Kidney epithelial cell (primary cell): ENCODE data around the gene NAA15. TPM values are rescaled to one million over a fixed set of nuclear protein-coding genes. Genes with fewer than 3 reads are reported as not detected.

ENCODE experiments used
- DNase-seq: peaks from one replicate; pipeline ENCODE4 v3.0.0-alpha.2; 2010; ENCODE audit warnings: low read depth
- H3K27me3 ChIP-seq: 2 replicates; pipeline ENCODE4 v1.6.0; 2011; ENCODE audit warnings: low read length; ENCODE audit not compliant: control insufficient read depth, insufficient read depth
- H3K36me3 ChIP-seq: 2 replicates; pipeline ENCODE4 v1.5.1; 2011; ENCODE audit warnings: low read length; ENCODE audit not compliant: control insufficient read depth, insufficient read depth
- H3K4me3 ChIP-seq: 2 replicates; pipeline ENCODE4 v1.5.1; 2011; ENCODE audit warnings: low read depth, mild to moderate bottlenecking, control low read depth, low read length
- CTCF ChIP-seq: IDR thresholded peaks from 2 replicates; pipeline ENCODE4 v1.5.1; 2011; ENCODE audit warnings: mild to moderate bottlenecking, moderate library complexity, low read length, control low read depth, inconsistent platforms; ENCODE audit not compliant: insufficient read depth, poor library complexity, severe bottlenecking
- total RNA-seq: library from RNA; depleted of rRNA; stranded (reverse); fragments of >200 nt; gene quantifications from 2 replicates; pipeline ENCODE4 v1.2.3, GENCODE V29; 2015

NAA15 gene
- total RNA-seq, 1 donor from 2014 or later: 31.0 TPM

GRCh38 chr4:139278485-139278884 is 22.8 kb upstream of the NAA15 start:
- DNase-seq: no peak
- no peaks in the 10 kb centered on the region for H3K36me3 ChIP-seq
- TF ChIP-seq CTCF: no peak
- H3K4me3 ChIP-seq: no peak overlapping the region
- peaks cover 7% of the 10 kb centered on the region for H3K27me3 ChIP-seq

DNA sequence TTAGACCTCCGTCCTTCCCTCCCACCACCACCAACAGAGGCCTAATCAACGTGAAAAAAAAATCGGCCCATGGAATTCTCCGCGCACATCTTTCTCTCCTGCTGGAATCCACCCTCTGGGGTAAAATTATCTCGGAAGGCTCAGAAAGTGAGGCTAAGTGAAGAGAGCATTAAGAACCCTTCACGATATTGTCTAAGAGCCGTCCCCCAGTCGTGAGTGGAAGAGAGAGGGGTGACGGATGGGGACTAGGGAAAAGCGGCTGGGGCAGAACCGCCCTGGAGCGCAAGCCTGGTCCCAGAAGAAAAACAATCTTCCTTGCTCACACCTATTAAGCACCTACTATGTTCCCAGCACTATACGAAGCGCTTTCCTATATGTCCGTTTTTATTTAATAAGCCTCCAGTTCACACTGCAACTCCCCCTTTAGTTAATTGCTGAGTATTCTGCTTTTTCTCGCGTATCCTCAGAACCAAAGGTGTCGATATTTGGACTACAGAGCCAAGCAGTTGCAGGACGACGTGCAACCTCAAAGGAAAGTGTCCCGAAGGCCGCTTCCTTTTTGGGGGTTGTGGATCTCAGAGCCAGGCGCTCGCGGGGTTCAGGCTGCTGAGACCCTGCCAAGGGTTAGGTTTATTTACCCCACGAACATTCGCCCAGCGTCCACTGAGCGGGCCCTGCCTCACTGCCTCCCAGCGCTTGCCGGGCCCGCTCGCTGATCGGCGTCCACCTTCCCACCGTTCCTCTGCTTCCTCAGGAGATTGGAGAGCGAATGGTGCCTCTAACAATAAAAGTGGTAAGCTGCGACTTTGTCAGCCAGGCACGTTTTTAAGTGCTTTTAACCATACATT is 22.2 kb upstream of the NAA15 start:
- no peak for DNase-seq
- no peak for TF ChIP-seq CTCF
- Histone ChIP-seq H3K27me3 (peaks cover 7% of the 10 kb centered on the region), H3K36me3 (no peaks in the 10 kb centered on the region), H3K4me3 (peak overlapping the region; percentile 50)

DNA sequence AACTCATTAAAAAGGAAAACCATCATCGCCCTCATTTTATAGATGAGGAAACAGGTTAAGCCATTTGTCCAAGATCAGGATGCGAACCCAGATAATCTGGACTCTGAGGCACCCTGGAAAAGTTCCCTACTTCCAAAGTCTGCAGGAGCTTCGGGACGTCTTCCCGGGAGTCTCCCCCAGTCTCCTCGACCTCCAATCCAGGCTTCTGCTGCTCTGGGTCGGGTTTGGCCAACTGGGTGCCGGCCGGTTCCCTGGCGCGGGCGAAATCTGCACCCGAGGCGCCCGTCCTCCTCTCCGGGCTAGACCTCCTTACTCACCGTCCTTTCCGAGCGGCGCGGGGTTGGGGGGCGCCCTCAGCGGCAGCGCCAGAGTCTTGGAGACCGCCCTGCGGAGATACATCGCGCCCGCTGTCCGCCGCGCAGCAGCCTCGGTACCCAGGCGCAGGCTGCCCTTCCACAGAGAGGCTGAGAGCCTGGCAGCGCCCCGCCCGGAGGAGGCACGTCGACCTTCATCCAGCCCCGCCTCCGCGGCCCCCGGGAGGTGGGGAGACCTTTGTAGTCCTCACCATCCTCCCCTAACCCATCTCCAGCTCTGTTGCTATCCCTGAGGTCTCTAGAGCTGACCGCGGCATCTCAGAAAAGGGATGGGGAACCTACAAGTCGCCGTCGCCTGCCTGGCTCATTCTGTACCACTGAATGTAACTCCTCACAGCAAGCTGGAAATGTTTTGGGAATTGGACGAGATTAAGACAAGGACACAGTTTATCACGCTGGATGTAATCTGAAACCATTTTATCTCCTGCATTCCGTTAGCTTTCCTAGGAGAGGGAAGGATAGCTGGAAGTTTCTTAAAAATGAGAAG is 21.3 kb upstream of the NAA15 start, which contains the start of gene MGARP:
Gene MGARP (minus strand): TSS at position 466 of the 861 bp plus-strand sequence. CDS start 67 bp downstream, at position 399.
- no peaks in the 10 kb centered on the region for H3K36me3 ChIP-seq
- peaks cover 7% of the 10 kb centered on the region for H3K27me3 ChIP-seq
- TF ChIP-seq CTCF: no peak
- peak within 1 kb of the TSS; percentile 50 for H3K4me3 ChIP-seq
- DNase-seq: no peak

DNA sequence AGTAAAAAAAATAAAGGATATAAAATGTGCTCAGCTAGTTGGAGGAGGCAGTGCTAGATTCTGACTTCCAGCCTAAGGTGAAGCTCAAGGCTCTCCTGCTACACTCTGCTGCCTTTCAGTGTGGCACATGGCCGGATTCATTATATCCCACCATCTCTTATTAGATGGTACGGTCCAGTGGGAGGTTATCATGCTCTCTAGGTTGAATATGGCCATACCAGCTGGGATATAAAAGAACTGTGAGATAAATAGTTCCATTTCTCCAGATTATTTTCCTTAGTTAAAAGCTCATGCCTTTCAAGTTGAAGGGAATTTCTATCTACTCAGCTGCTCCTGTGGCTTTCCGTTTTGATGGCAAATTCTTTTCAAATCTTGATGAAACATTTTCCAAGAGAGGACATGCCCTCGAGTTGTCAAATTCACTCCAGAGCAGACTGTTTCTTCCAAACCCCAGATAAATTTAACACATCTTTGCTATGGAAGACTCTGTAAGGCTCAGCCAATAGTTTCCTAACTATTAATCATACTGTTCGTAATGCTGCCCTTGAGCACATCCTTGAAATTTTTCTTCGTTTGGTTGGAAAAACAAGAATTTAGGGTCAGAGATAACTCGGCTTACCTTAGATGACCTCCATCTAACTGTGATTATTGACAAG is 19.1 kb upstream of the NAA15 start:
- no peak for TF ChIP-seq CTCF
- Histone ChIP-seq H3K36me3 (no peaks in the 10 kb centered on the region), H3K27me3 (peaks cover 7% of the 10 kb centered on the region), H3K4me3 (no peak overlapping the region)
- no peak for DNase-seq

- DNase-seq: no peak
- peaks cover 7% of the 10 kb centered on the region for H3K27me3 ChIP-seq
- TF ChIP-seq CTCF: no peak
- no peaks in the 10 kb centered on the region for H3K36me3 ChIP-seq
- H3K4me3 ChIP-seq: no peak overlapping the region
Observed at GRCh38 chr4:139282721-139283075, 18.6 kb upstream of the NAA15 start.
